Superior temporal gyrus (tissue), 1 donor: ENCODE data around the gene PSTPIP2.
"Not testable (repeated sequence)": the region's sequence is repeated elsewhere in the genome, so short reads cannot be mapped to it uniquely, and the experiment has no call there.

Experiments used
- DNase-seq: peaks from one replicate; pipeline ENCODE4 v3.0.0-alpha.2; 2016; ENCODE audit errors: extremely low spot score

The PSTPIP2 gene

DNA sequence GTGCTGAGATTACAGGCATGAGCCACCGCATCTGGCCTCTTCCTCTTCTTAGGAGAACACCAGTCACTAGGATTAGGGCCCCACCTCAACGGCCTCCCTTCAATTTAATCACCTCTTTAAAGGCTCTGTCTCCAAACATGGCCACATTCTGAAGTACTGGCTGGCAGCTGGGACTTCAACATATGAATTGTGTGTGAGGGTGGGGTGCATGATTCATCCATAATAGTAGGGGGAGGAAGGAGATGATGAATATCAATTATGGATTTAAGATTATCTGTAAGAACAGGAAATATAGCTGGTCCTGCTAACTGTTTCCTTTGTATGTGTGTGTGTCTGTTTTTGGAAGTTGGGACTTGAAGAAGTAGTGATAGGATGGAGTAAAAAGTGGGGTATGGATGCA, 90.2 kb downstream of the PSTPIP2 start:
- no peak for DNase-seq

DNA sequence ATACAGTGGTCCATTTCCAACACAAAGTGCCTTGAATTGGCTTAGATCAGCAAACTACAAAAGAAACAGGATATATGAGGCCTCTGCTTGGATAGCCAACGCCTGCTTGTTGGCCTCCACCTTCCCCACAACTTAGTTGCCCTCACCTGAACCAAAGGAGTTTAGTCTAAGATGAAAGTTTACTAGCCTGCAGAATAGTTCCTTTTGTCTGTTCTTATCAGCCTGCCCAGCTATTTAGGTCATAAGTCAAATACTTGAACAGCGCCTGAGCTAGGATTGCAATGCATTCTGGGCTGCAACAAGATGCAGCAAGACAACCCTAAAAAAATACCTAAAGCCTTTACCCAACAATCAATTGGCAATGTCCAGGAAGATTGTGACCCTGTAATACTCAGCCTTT, 91.8 kb downstream of the PSTPIP2 start:
- no peak for DNase-seq

DNA sequence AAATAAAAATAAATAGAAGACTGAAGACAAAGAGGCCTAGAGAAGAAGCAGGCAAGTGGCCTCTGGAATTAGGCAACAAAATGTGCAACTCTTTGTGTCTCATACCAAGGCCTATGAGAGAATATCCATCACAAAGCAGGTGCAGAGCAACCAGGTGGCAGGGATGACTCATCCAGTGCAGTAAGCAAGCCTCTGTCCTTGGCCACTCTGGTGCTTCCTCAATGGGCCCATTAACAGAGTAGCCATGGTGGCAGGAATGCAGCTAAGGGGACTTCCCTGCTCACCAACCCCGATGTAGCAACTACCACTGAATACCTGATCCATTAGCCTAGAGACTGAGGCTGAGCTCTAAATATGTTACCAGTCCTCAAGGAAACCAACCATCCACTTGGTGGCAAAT, 94.0 kb downstream of the PSTPIP2 start:
- no peak for DNase-seq

DNA sequence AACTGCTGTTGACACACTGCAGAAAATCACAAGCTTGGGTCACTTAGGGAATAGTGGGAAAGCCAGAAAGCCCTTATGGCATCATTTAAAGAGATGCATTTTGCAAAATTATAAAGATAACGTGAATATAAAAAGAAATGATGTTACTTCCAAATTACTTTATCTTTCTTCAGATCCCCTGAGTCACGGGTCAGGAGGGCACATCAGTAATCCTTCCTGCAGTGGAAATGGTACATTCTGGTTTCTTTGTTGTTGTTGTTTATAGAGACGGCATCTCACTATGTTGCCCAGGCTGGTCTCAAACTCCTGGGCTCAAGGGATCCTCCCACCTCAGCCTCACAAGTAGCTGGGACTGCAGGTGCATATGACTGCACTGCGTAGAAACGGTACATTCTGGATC, 95.1 kb downstream of the PSTPIP2 start:
- DNase-seq = no peak

DNA sequence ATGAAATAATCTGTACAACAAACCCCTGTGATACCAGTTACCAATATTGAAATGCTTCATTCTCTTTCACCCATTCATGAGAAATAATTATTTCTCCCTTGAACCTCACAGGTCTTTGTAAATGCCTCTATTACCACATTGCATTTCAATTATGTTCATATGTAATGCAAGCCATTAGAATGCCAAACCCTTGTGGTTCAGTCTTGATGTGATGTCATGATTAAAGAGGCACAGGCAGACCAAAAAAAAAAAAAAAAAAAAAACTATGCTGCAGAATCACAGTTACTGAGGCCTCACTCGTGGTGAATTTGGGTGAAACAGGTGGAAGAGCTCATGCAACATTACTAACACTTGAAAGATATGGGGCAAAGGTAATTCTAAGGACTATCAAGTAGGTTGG, 95.5 kb downstream of the PSTPIP2 start:
- no peak for DNase-seq

DNA sequence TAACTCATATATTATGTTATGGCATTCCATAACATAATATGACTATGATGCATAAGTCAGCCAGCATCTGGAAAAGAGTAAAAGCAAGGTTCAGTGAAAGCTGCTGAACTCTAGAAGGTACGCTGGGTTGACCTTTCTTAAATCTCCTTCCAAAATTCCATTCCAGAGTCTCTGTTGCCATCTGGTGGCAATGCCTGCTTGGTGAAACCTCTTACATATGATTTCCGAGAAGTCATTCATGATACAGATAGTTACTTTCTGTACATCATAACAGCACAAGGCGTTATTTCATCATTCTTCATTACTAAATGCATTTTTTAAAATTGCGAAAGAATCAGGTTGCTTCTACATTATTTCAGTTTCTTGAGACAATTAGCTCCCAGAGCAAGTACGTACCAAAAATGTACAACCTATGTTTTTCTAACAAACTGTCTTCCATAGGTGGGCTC, 97.9 kb downstream of the PSTPIP2 start:
- peak; percentile 88 for DNase-seq

DNA sequence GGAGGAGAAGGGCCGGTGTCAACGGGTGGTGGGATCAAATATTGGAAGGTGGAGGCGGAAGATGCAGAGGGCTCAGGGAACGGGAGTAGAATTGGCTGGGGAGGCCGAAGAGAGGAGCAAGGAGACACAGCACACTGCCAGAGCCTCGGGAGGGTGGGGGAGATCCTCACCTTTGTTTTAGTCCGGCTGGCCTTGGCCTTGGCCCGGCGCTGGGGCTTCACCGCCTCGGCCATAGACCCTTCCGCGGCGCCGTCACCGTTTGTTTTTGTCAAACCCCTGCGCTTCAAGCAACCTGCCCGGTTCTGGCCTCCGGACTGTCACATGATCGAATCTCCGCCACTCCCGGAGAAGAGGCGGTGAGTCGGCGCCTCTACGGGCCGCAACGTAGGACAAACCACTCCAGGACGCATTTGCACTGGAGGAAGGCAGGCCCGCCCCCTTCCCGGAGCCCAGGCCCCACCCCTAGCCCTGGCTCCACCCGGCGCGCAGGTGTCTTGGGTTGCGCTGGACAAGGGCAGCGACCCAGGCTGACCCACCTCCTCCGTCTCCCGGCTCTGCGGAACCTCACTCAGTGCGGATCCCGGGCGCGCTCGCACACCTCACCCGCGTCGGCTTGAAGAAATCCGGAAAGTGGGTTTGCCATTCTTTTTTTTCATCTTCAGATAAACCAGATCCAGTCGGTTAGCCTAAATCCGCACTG, 104.9 kb downstream of the PSTPIP2 start, which contains the start of gene EPG5:
TSS of gene EPG5 (minus strand) at position 323 of the 700 bp plus-strand sequence. CDS start at position 233, 90 bp downstream.
- DNase-seq = peak; percentile 96

DNA sequence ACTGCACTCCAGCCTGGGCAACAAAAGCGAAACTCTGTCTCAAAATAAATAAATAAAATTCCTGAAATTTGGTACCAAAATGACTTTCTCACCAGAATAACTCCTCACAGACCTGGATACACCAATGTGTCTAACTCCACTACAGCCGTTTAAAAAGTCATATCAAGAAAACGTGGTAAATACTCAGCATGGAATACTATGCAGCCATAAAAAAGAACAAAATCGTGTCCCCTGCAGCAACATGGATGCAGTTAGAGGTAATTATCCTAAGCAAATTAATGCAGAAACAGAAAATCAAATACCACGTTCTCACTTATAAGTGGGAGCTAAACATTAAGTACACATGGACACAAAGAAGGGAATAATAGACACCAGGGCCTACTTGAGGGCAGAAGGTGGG, 107.1 kb downstream of the PSTPIP2 start:
- not testable (repeated sequence) for DNase-seq

GRCh38 chr18:45962866-45963265, 109.2 kb downstream of the PSTPIP2 start:
- DNase-seq = no peak

DNA sequence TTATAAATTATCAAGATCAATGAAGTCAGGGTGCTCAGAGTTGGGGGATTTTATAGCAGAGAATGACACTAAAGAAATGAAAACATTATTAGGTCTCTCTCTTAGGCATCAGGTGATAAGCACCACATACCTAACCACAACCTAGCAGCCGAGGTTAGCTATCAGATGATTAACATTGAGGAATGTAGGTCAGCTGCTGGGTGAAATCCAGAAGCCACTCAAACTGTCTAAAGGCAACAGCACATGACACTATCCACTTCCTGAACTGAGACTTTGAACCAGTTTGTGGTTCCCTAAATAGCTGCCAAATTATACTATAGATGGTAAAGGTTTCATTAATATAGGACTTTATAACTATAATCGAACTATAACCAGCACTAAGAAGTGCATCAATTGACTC, 109.6 kb downstream of the PSTPIP2 start:
- DNase-seq = no peak

GRCh38 chr18:45959484-45959883, 112.6 kb downstream of the PSTPIP2 start:
- DNase-seq = not testable (repeated sequence)

- no peak for DNase-seq
These were observed 113.3 kb downstream of the PSTPIP2 start for GRCh38 chr18:45958730-45959129.

- DNase-seq = no peak
These were observed 114.0 kb downstream of the PSTPIP2 start for GRCh38 chr18:45958027-45958426.

DNA sequence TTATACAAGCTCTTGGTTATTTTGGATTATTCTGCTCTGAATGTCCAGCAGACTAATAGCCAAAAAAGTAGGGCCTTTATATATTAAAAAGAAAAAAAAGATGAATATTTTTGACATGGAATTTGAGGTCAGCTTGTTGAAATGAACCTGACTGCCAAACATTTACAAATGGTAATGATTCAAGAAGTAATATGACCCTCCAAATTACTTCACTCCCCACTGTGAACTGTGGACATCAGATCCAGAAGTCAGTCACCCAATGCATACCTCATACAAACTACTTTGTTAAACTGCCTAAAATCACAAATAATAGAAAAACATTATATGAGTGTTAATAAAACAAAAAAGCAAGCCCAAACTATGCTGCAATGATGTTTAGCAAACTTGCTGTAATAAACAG, 115.0 kb downstream of the PSTPIP2 start:
- no peak for DNase-seq

DNA sequence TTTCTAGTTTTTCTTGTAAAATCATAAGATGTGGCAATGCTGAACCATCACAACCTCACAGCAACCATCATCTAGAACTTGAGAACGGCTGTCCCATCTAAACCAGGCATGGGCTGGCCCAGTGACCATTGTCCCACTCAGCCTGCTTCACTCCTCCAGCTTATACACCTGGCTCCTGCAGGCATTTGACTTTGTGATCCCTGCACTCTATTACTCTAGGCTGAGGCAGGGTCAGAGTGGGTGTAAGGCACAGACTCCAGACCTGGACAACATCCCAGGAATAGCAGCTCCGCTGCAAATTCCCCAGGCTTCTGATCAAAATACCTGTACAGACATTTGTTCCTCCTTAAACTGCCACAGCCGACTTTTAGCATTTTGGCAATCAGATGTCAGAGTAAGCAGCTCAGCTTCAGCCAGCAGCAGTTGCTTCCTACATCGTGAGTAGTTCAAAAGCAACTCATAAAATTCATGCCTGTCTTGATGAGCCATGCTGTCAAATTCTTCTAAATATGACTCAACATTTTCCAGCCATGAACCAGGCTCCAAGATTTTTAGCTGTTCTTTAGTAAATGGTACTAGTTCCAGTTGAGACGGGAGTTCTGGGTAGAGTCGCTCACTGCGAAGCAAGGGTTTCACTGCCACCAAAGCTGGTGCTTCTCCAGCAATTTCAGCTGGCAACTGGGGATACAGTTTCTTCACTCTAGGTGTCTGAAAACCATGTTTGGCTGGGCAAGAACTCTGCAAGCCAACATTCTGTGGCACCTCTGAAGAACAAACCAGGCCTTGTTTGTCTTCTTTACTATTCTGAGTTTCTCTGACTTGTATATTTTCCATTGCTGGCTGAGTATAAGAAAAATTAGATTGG, 117.8 kb downstream of the PSTPIP2 start:
- DNase-seq = no peak

- no peak for DNase-seq
These were observed 120.9 kb downstream of the PSTPIP2 start for GRCh38 chr18:45951016-45951714.

DNA sequence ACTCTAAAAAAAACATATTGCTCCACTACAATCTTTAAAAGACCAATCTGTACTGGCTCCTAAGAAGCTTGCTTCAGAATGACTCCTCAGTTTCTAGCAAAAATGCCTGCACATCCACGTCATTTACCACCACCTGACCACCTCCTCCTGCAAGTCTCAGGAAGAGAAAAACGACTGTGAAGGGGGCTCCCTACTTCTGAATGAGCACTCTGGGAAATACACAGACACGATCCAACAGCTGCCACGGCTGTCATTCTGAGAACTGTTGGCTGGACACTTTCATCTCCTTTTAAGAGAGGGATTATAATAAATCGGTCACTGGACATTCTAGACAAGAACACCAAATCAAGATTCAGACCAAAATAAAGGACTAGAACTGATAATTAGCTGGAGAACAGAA, 126.4 kb downstream of the PSTPIP2 start:
- no peak for DNase-seq

- no peak for DNase-seq
These were observed 131.3 kb downstream of the PSTPIP2 start for GRCh38 chr18:45940724-45941123.

DNA sequence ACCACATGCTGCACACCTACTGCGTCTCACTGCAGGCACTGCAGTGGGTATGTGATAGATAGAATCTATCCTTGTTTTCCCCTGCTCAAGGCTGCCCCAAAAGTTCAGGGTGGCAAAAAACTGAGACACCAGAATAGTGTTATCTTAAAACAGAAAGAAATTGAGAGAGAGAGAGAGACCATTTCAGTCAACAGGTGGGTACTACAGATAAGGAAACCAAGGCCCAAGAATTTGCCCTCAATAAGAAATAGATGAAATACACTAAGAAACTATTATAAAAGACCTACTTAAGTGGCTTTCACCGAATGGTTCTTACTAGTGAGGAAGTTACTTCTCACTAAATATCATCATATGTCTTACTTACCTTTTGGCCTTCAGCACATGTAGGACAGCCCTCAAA, 132.8 kb downstream of the PSTPIP2 start:
- DNase-seq = no peak

DNA sequence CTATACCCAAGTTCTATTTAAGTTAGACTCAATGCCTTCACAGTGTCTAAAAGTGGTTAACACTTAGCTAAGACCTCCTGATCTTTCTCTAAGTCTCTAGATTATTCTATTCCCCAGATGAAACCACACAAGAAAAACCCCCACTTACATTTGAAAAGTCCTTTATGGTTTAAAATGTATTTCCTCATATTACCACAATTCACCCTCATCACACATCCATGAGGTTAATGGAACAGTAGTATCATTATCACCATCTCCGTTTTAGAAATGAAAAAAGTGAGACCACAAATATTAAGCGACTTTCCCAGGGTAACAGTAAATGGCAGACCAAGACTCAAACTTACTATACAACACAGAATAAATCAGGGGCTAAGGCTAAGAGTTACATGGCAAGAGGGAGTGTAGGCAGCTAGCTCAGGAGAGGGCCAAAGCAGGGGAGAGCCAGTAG, 133.5 kb downstream of the PSTPIP2 start:
- no peak for DNase-seq

DNA sequence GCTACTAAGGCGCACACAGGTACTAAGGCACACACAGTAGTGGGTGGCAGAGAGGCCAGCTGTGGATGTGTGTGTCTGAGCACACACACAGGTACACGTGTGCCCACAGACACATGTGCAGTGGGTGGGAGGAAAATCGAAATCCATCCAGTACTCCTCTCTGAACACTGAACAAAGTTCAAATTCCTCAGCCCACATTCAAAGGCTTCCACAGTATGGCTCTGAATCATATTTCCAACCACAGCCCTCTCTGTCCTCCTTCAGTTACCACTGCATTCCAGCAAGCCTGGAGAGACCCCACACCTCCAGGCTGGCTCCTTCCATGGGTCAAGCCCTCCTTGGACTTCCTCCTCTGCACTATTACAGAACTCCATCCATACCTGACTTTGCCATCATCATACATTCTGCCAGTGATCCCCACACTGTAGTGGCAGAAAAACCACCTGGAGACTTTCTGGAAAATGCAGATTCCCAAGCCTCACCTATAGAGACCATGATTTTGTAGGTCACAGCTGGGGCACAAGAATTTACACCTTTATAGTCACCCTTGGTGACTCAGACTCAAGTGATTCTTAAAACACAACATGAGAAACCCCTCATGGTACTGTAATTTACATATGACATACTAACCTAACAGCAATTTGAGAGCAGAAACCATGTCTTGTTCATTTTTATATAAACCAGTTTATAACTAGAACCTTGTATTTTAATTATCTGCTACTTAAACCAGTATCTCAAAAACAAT, 136.3 kb downstream of the PSTPIP2 start:
- no peak for DNase-seq
